ENCODE data around the gene MPC1L. TPM values are rescaled to one million over a fixed set of nuclear protein-coding genes. Genes with fewer than 3 reads are reported as not detected.

Gene MPC1L
- total and polyA plus RNA-seq, 2 of the 8 experiments (the other 6 are each of a cell fraction or from before 2014, with no cell fraction given), result not detected

DNA sequence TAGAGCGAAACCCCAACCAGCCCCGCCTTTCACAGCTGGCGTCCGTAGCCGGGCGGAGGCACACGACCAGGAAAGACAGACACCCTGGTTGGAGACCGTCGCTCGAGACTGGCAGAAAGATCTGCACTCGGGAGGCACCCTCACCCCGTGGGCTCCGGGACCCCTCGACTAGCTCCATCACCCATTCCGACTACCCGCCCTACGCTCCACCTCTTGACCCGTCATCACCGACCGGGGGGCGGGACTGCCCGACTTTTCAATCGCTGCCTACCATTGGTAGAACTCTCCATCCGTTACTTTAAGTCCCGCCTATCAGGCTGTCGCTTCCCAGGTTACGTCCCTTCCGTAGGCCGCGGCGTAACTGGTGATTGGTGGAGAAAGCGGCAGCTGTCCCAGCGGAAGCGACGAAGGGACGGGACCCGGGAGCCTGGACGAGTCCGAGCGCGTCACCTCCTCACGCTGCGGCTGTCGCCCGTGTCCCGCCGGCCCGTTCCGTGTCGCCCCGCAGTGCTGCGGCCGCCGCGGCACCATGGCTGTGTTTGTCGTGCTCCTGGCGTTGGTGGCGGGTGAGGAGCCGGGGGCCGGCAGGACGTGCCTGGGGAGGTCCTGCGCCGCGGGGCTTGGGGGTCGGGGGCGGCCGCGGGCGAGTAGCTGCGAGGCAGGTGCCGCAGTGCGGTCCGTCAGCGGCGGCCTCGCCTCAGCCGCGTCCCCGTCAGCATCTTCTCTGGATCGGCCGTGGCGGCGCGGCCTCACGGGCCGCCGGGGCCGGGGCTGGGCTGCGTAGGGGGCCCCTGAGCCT, 42.5 kb upstream of the MPC1L start, which contains the start of gene ATP6AP2 (continued):
- TF ChIP-seq, protein P1, sequence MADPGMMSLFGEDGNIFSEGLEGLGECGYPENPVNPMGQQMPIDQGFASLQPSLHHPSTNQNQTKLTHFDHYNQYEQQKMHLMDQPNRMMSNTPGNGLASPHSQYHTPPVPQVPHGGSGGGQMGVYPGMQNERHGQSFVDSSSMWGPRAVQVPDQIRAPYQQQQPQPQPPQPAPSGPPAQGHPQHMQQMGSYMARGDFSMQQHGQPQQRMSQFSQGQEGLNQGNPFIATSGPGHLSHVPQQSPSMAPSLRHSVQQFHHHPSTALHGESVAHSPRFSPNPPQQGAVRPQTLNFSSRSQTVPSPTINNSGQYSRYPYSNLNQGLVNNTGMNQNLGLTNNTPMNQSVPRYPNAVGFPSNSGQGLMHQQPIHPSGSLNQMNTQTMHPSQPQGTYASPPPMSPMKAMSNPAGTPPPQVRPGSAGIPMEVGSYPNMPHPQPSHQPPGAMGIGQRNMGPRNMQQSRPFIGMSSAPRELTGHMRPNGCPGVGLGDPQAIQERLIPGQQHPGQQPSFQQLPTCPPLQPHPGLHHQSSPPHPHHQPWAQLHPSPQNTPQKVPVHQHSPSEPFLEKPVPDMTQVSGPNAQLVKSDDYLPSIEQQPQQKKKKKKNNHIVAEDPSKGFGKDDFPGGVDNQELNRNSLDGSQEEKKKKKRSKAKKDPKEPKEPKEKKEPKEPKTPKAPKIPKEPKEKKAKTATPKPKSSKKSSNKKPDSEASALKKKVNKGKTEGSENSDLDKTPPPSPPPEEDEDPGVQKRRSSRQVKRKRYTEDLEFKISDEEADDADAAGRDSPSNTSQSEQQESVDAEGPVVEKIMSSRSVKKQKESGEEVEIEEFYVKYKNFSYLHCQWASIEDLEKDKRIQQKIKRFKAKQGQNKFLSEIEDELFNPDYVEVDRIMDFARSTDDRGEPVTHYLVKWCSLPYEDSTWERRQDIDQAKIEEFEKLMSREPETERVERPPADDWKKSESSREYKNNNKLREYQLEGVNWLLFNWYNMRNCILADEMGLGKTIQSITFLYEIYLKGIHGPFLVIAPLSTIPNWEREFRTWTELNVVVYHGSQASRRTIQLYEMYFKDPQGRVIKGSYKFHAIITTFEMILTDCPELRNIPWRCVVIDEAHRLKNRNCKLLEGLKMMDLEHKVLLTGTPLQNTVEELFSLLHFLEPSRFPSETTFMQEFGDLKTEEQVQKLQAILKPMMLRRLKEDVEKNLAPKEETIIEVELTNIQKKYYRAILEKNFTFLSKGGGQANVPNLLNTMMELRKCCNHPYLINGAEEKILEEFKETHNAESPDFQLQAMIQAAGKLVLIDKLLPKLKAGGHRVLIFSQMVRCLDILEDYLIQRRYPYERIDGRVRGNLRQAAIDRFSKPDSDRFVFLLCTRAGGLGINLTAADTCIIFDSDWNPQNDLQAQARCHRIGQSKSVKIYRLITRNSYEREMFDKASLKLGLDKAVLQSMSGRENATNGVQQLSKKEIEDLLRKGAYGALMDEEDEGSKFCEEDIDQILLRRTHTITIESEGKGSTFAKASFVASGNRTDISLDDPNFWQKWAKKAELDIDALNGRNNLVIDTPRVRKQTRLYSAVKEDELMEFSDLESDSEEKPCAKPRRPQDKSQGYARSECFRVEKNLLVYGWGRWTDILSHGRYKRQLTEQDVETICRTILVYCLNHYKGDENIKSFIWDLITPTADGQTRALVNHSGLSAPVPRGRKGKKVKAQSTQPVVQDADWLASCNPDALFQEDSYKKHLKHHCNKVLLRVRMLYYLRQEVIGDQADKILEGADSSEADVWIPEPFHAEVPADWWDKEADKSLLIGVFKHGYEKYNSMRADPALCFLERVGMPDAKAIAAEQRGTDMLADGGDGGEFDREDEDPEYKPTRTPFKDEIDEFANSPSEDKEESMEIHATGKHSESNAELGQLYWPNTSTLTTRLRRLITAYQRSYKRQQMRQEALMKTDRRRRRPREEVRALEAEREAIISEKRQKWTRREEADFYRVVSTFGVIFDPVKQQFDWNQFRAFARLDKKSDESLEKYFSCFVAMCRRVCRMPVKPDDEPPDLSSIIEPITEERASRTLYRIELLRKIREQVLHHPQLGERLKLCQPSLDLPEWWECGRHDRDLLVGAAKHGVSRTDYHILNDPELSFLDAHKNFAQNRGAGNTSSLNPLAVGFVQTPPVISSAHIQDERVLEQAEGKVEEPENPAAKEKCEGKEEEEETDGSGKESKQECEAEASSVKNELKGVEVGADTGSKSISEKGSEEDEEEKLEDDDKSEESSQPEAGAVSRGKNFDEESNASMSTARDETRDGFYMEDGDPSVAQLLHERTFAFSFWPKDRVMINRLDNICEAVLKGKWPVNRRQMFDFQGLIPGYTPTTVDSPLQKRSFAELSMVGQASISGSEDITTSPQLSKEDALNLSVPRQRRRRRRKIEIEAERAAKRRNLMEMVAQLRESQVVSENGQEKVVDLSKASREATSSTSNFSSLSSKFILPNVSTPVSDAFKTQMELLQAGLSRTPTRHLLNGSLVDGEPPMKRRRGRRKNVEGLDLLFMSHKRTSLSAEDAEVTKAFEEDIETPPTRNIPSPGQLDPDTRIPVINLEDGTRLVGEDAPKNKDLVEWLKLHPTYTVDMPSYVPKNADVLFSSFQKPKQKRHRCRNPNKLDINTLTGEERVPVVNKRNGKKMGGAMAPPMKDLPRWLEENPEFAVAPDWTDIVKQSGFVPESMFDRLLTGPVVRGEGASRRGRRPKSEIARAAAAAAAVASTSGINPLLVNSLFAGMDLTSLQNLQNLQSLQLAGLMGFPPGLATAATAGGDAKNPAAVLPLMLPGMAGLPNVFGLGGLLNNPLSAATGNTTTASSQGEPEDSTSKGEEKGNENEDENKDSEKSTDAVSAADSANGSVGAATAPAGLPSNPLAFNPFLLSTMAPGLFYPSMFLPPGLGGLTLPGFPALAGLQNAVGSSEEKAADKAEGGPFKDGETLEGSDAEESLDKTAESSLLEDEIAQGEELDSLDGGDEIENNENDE (IDR thresholded peaks at IDR 0.05; ENCODE audit: insufficient replicate concordance, low read length), result no peak
- TF ChIP-seq SIN3A (conservative IDR thresholded peaks at IDR 0.05 in 1 of 2, IDR thresholded peaks at IDR 0.05 in 1 of 2; ENCODE audit: low read depth in 1 of 2, low read length in 2 of 2), result peak in 1 of 2 experiments; percentile 37; a peak in 1 of 4 replicates
- peak; percentile 94 for TF ChIP-seq CREB1 (IDR thresholded peaks at IDR 0.05)
- peak; percentile 56; the same call in 1 of the 2 replicates for TF ChIP-seq TBP (IDR thresholded peaks at IDR 0.05; ENCODE audit: low read depth, low read length)
- peak; percentile 44; the same call in 1 of the 2 replicates for TF ChIP-seq SP2 (IDR thresholded peaks at IDR 0.05; ENCODE audit: low read length)
- TF ChIP-seq SRF (IDR thresholded peaks at IDR 0.05; ENCODE audit: low read depth, low read length), result no peak
- TF ChIP-seq KDM4A (IDR thresholded peaks at IDR 0.05; ENCODE audit: low read depth, low read length, severe bottlenecking), result peak; percentile 54
